GM12874 (cell line): ENCODE results near the gene KLHL26.

Experiments used
- CTCF ChIP-seq: IDR thresholded peaks from 2 replicates; pipeline ENCODE4 v1.5.1; 2011; ENCODE audit warnings: low read depth, mild to moderate bottlenecking, control low read depth, low read length, moderate library complexity; ENCODE audit not compliant: insufficient read depth

The KLHL26 gene

GRCh38 chr19:18656337-18657086, 19.7 kb downstream of the KLHL26 start:
- TF ChIP-seq CTCF: no peak

GRCh38 chr19:18657590-18658365, 20.9 kb downstream of the KLHL26 start:
- no peak for TF ChIP-seq CTCF

- no peak for TF ChIP-seq CTCF
Observed at GRCh38 chr19:18658366-18658855, 21.6 kb downstream of the KLHL26 start.

- no peak for TF ChIP-seq CTCF
Observed at GRCh38 chr19:18659281-18660050, 22.6 kb downstream of the KLHL26 start.

- TF ChIP-seq CTCF: no peak
Observed at GRCh38 chr19:18660051-18660910, 23.5 kb downstream of the KLHL26 start.

GRCh38 chr19:18660939-18661670, 24.3 kb downstream of the KLHL26 start:
- no peak for TF ChIP-seq CTCF
